SK-N-MC (cell line): ENCODE measurements around the gene ERBB3.

Experiments
- DNase-seq: peaks from one replicate; pipeline ENCODE4 v3.0.0-alpha.2; 2011; ENCODE audit warnings: low read depth, low spot score
- H3K27ac ChIP-seq: fragments of 200-600 bp; sonication (generic); 2 replicates; pipeline ENCODE4 v1.5.1; 2016; ENCODE audit warnings: mixed run types
- H3K36me3 ChIP-seq: fragments of 200-600 bp; sonication (generic); 2 replicates; pipeline ENCODE4 v1.6.1; 2017; ENCODE audit warnings: antibody characterized with exemption, low read length, mixed read lengths; ENCODE audit not compliant: insufficient read depth
- H3K4me3 ChIP-seq: fragments of 200-600 bp; sonication (generic); 2 replicates; pipeline ENCODE4 v1.5.1; 2016
- H3K9ac ChIP-seq: fragments of 200-600 bp; sonication (generic); 2 replicates; pipeline ENCODE4 v1.8.0; 2017; ENCODE audit warnings: mixed run types, mixed read lengths; ENCODE audit not compliant: insufficient read length
- H3K9me3 ChIP-seq: fragments of 200-600 bp; sonication (generic); 2 replicates; pipeline ENCODE4 v1.6.1; 2017; ENCODE audit warnings: low read depth, mild to moderate bottlenecking, antibody characterized with exemption, low read length, moderate library complexity, mixed read lengths
- EZH2 ChIP-seq: fragments of 200-600 bp; sonication (generic); IDR thresholded peaks from one replicate; pipeline ENCODE4 v1.6.1; 2017; ENCODE audit warnings: antibody characterized with exemption
- FOXP2 ChIP-seq: optimal IDR thresholded peaks from 2 replicates; pipeline ENCODE3; 2011; ENCODE audit warnings: mild to moderate bottlenecking, moderate library complexity; ENCODE audit not compliant: insufficient read depth; ENCODE audit errors: extremely low read length, control extremely low read depth
- POLR2AphosphoS5 ChIP-seq: IDR thresholded peaks from 2 replicates; pipeline ENCODE4 v1.6.1; 2012; ENCODE audit warnings: mild to moderate bottlenecking, low read depth, low read length, borderline replicate concordance

The ERBB3 gene

DNA sequence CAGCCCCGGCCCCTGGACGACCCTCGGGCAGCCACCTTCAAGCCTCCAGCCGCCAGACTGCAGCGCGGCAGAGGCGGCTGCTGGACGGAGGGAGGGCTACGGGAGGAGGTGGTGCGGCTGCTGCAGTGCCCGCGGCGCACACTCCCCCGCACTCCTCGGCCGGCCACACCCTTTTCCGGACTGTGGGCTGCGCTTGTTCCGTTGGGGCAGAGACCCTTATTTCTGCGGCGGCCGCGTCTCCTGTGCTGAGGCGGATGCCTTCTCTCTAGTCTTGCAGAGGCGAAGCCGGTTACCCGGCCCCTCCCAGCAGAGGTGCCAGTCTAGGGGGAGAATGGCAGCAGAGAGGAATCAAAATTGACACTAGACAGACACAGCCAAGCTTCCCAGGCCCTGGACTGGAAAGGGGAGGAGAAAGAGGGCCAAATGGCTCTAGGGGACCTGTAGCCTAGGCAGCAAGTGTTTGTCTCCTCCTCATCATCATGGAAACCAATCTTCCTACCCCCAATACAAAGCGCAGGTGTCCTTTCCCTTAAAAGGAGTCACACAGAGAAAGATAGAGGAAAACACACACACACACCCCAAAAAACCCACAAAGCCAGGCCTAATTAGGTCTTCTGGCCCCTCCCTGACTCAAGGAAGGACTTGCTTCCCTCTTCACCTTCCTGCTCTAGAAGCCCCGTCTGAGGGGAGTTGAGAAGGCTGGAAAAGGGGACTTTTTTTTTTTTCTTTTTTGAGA lies 49.4 kb downstream of the ERBB3 start:
- H3K27ac ChIP-seq = no peak overlapping the region
- H3K9me3 ChIP-seq = no peaks in the 10 kb centered on the region
- peak overlapping the region; percentile 84 for H3K9ac ChIP-seq
- H3K36me3 ChIP-seq = peaks cover 38% of the 10 kb centered on the region
- H3K4me3 ChIP-seq = peak overlapping the region; percentile 89
- TF ChIP-seq EZH2 = no peak
- TF ChIP-seq FOXP2 = no peak
- TF ChIP-seq POLR2AphosphoS5 = peak; percentile 41; the same call in 1 of the 2 replicates
- no peak for DNase-seq

DNA sequence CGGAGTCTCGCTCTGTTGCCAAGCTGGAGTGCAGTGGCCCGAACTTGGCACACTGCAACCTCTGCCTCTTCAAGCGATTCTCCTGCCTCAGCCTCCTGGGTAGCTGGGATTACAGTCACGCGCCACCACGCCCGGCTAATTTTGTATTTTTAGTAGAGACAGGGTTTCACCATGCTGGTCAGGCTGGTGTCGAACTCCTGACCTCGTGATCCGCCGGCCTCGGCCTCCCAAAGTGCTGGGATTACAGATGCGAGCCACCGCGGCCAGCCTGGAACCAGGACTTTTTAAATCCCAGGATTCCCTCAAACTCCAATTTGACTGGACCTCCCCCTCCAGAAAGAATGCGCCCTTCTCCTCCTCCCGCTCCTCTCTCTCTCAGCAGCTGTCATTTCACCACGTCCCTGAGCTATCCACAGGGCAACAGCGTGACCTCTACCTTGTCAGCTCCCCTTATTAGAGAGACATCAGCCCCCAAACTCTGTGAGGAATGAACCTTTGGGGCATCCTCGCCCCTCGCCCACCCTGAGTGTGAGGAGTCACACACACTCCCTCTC lies 50.1 kb downstream of the ERBB3 start:
- Histone ChIP-seq H3K9ac (no peak overlapping the region), H3K27ac (no peak overlapping the region), H3K36me3 (peaks cover 42% of the 10 kb centered on the region), H3K9me3 (no peaks in the 10 kb centered on the region), H3K4me3 (peak overlapping the region; percentile 89; the same call in 1 of the 2 replicates)
- DNase-seq = no peak
- TF ChIP-seq FOXP2 (no peak), POLR2AphosphoS5 (no peak), EZH2 (no peak)

GRCh38 chr12:56130876-56131275 lies 50.9 kb downstream of the ERBB3 start:
- Histone ChIP-seq H3K4me3 (no peak overlapping the region), H3K9me3 (no peaks in the 10 kb centered on the region), H3K36me3 (peaks cover 42% of the 10 kb centered on the region), H3K27ac (no peak overlapping the region), H3K9ac (no peak overlapping the region)
- DNase-seq = no peak
- no peak for TF ChIP-seq EZH2
- no peak for TF ChIP-seq POLR2AphosphoS5
- no peak for TF ChIP-seq FOXP2

- TF ChIP-seq FOXP2 (no peak), EZH2 (no peak)
- no peak overlapping the region for H3K9ac ChIP-seq
- H3K27ac ChIP-seq = no peak overlapping the region
- H3K4me3 ChIP-seq = no peak overlapping the region
- H3K36me3 ChIP-seq = peaks cover 77% of the 10 kb centered on the region
- DNase-seq = no peak
- no peaks in the 10 kb centered on the region for H3K9me3 ChIP-seq
Measured at GRCh38 chr12:56134897-56135296, 54.9 kb downstream of the ERBB3 start.

DNA sequence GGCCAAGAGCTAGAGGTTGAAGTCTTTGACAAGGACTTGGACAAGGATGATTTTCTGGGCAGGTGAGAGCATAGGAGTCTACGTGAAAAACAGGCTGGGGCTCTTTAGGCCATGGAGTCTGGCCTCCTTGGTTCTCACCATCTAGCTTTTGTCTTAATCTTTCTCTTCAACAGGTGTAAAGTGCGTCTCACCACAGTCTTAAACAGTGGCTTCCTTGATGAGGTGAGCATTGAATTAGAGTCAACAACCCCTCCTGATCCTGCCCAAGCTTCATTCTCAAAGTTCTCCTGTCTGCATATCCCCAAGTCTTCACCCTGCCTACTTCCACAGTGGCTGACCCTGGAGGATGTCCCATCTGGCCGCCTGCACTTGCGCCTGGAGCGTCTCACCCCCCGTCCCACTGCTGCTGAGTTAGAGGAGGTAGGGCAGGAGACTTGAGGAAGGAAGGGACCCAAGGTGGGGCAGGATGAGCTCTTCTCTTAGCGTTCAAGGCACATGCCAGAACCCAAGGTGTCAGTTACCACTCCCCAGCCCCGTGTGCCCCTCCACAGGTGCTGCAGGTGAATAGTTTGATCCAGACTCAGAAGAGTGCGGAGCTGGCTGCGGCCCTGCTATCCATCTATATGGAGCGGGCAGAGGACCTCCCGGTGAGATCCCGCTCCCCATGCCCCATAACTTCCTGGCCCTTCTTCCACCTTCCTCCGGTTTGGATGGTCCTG lies 58.0 kb downstream of the ERBB3 start:
- Histone ChIP-seq H3K9ac (no peak overlapping the region), H3K9me3 (no peaks in the 10 kb centered on the region), H3K36me3 (peaks cover 74% of the 10 kb centered on the region), H3K4me3 (no peak overlapping the region), H3K27ac (no peak overlapping the region)
- TF ChIP-seq FOXP2 (no peak), EZH2 (no peak), POLR2AphosphoS5 (no peak)
- DNase-seq = no peak

DNA sequence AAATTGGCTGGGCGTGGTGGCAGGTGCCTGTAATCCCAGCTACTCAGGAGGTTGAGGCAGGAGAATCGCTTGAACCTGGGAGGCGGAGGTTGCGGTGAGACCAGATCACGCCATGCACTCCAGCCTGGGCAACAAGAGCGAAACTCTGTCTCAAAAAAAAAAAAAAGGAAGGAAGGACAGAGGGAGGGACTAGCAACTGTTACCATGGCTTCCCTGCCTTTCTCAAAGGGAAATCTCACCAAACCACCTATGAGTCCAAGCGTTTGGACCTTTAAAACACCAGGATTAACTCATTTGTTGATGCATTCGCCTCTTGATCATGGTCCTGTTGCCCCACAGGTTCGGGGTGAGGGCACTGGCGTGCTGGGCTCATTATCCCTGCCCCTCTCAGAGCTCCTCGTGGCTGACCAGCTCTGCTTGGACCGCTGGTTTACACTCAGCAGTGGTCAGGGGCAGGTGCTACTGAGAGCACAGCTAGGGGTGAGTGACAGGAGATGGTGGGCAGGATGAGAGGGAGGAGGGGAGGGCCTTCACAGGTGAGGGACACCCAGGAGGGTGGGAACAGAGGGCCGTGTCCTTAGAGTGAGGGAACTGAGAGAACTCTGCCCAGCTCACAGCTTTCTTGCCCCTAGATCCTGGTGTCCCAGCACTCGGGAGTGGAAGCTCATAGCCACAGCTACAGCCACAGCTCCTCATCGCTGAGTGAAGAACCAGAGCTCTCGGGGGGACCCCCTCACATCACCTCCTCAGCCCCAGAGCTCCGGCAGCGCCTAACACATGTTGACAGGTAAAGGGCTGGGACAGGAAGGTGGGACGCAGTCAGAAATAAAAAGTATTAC lies 62.2 kb downstream of the ERBB3 start:
- TF ChIP-seq POLR2AphosphoS5 (no peak), EZH2 (no peak), FOXP2 (no peak)
- H3K9ac ChIP-seq = no peak overlapping the region
- H3K4me3 ChIP-seq = no peak overlapping the region
- H3K27ac ChIP-seq = no peak overlapping the region
- DNase-seq = no peak
- peaks cover 70% of the 10 kb centered on the region for H3K36me3 ChIP-seq
- no peaks in the 10 kb centered on the region for H3K9me3 ChIP-seq

- DNase-seq = no peak
- Histone ChIP-seq H3K9me3 (no peaks in the 10 kb centered on the region), H3K36me3 (peaks cover 60% of the 10 kb centered on the region), H3K4me3 (no peak overlapping the region), H3K9ac (no peak overlapping the region), H3K27ac (no peak overlapping the region)
- no peak for TF ChIP-seq EZH2
- no peak for TF ChIP-seq POLR2AphosphoS5
- no peak for TF ChIP-seq FOXP2
Measured at GRCh38 chr12:56143217-56143616, 63.3 kb downstream of the ERBB3 start.

- TF ChIP-seq FOXP2 (no peak), POLR2AphosphoS5 (no peak), EZH2 (no peak)
- Histone ChIP-seq H3K4me3 (no peak overlapping the region), H3K9me3 (no peaks in the 10 kb centered on the region), H3K36me3 (peaks cover 53% of the 10 kb centered on the region), H3K27ac (no peak overlapping the region), H3K9ac (no peak overlapping the region)
- no peak for DNase-seq
Measured at GRCh38 chr12:56143870-56144269, 63.9 kb downstream of the ERBB3 start.

DNA sequence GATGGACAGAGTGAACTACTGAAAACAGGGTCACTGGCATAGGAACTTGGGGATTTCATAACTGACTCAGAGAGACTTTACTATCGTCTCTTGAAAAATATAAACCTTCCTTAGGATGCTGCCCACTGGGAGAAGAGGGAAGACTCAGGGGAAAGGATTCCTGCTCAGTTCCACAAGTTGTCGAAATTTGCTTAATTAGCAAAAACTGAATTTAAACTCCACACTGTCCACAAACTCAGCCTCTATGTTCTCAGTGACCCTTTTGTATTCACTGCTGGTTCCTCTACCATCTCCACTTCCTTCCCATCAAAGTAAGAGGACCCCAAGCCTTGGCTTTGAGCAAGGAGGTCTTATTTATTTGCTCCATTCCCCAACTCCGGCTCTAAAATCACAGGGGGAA lies 65.3 kb downstream of the ERBB3 start:
- DNase-seq = no peak
- TF ChIP-seq EZH2 = no peak
- TF ChIP-seq FOXP2 = no peak
- no peak for TF ChIP-seq POLR2AphosphoS5
- Histone ChIP-seq H3K27ac (no peak overlapping the region), H3K9me3 (no peaks in the 10 kb centered on the region), H3K9ac (no peak overlapping the region), H3K4me3 (no peak overlapping the region), H3K36me3 (peaks cover 42% of the 10 kb centered on the region; the same call in 1 of the 2 replicates)
